OCI-LY1 (cell line): Measurements from ENCODE around the gene NDRG4.

Experiments
- H2AFZ ChIP-seq: fragments of 200-600 bp; sonication (generic), shearing (Covaris generic); 2 replicates; pipeline ENCODE4 v1.6.0; 2014; ENCODE audit warnings: antibody characterized with exemption, mild to moderate bottlenecking, low read length
- H3F3A ChIP-seq: fragments of 200-600 bp; sonication (generic), shearing (Covaris generic); 2 replicates; pipeline ENCODE4 v1.6.0; 2014; ENCODE audit warnings: mild to moderate bottlenecking, antibody characterized with exemption, low read length, moderate library complexity; ENCODE audit not compliant: insufficient read depth
- H3K27ac ChIP-seq: fragments of 200-600 bp; sonication (generic); 2 replicates; pipeline ENCODE4 v1.5.1; 2014; ENCODE audit warnings: low read length, mixed run types, mild to moderate bottlenecking, low read depth; ENCODE audit not compliant: poor library complexity, severe bottlenecking
- H3K27me3 ChIP-seq: fragments of 200-600 bp; sonication (generic); 2 replicates; pipeline ENCODE4 v1.6.0; 2014; ENCODE audit warnings: antibody characterized with exemption, mild to moderate bottlenecking, low read length, moderate library complexity; ENCODE audit not compliant: insufficient read depth
- H3K36me3 ChIP-seq: fragments of 200-600 bp; sonication (generic); 2 replicates; pipeline ENCODE4 v1.6.1; 2014; ENCODE audit warnings: mild to moderate bottlenecking, antibody characterized with exemption, low read length, moderate library complexity, mixed read lengths; ENCODE audit not compliant: insufficient read depth
- H3K4me1 ChIP-seq: fragments of 200-600 bp; sonication (generic); 2 replicates; pipeline ENCODE4 v1.5.1; 2014; ENCODE audit warnings: mild to moderate bottlenecking, low read length, moderate library complexity; ENCODE audit not compliant: insufficient read depth, severe bottlenecking
- H3K4me2 ChIP-seq: fragments of 200-600 bp; sonication (generic), shearing (Covaris generic); 2 replicates; pipeline ENCODE4 v1.6.1; 2014; ENCODE audit warnings: low read length
- H3K4me3 ChIP-seq: fragments of 200-600 bp; sonication (generic); 2 replicates; pipeline ENCODE4 v1.5.1; 2014; ENCODE audit warnings: low read length, low read depth, mild to moderate bottlenecking, mixed read lengths; ENCODE audit not compliant: poor library complexity, severe bottlenecking
- H3K79me2 ChIP-seq: fragments of 200-600 bp; shearing (Covaris generic); 2 replicates; pipeline ENCODE4 v1.6.1; 2016; ENCODE audit warnings: mixed run types, low read length, mixed read lengths; ENCODE audit not compliant: insufficient read depth
- H3K9ac ChIP-seq: fragments of 200-600 bp; sonication (generic), shearing (Covaris generic); 2 replicates; pipeline ENCODE4 v1.6.1; 2014; ENCODE audit warnings: mild to moderate bottlenecking, low read length, mixed read lengths
- H3K9me2 ChIP-seq: fragments of 200-600 bp; sonication (generic), shearing (Covaris generic); 2 replicates; pipeline ENCODE4 v1.6.1; 2014; ENCODE audit warnings: low read depth, mild to moderate bottlenecking, low read length, mixed read lengths
- H3K9me3 ChIP-seq: fragments of 200-600 bp; shearing (Covaris generic); 2 replicates; pipeline ENCODE4 v1.6.1; 2014; ENCODE audit warnings: low read length, mixed read lengths
- H4K20me1 ChIP-seq: fragments of 200-600 bp; sonication (generic), shearing (Covaris generic); 2 replicates; pipeline ENCODE4 v1.6.0; 2016; ENCODE audit warnings: mild to moderate bottlenecking, low read length; ENCODE audit not compliant: insufficient read depth
- CTCF ChIP-seq: fragments of 200-600 bp; sonication (generic), shearing (Covaris generic); IDR thresholded peaks from 2 replicates; pipeline ENCODE4 v1.5.1; 2017; ENCODE audit warnings: mild to moderate bottlenecking, antibody characterized with exemption, low read length, moderate library complexity, mixed read lengths
- EZH2 ChIP-seq: fragments of 200-600 bp; sonication (generic), shearing (Covaris generic); IDR thresholded peaks from 2 replicates; pipeline ENCODE4 v1.8.0; 2017; ENCODE audit warnings: borderline replicate concordance, mixed run types, mild to moderate bottlenecking, antibody characterized with exemption, low read length, moderate library complexity, mixed read lengths

NDRG4 gene

GRCh38 chr16:58530179-58530578 lies 30.2 kb downstream of the NDRG4 start:
- TF ChIP-seq CTCF (no peak), EZH2 (no peak)
- Histone ChIP-seq H4K20me1 (no peaks in the 10 kb centered on the region), H3K36me3 (peaks cover 97% of the 10 kb centered on the region)

GRCh38 chr16:58532414-58532813 lies 32.5 kb downstream of the NDRG4 start:
- Histone ChIP-seq H3K4me3 (no peak overlapping the region), H2AFZ (no peak overlapping the region), H3K9ac (no peak overlapping the region), H3K4me2 (no peak overlapping the region), H3K27me3 (no peaks in the 10 kb centered on the region), H3F3A (no peaks in the 10 kb centered on the region), H3K9me2 (no peaks in the 10 kb centered on the region), H3K4me1 (no peaks in the 10 kb centered on the region), H3K27ac (no peak overlapping the region), H4K20me1 (no peaks in the 10 kb centered on the region), H3K79me2 (no peaks in the 10 kb centered on the region), H3K9me3 (no peaks in the 10 kb centered on the region), H3K36me3 (peaks cover 99% of the 10 kb centered on the region)
- no peak for TF ChIP-seq EZH2
- TF ChIP-seq CTCF = no peak

More at GRCh38 chr16:58530179-58530578, 30.2 kb downstream of the NDRG4 start:
- Histone ChIP-seq H3K9me3 (no peaks in the 10 kb centered on the region), H2AFZ (no peak overlapping the region), H3K4me2 (no peak overlapping the region), H3K9ac (no peak overlapping the region), H3K4me1 (no peaks in the 10 kb centered on the region), H3K27me3 (no peaks in the 10 kb centered on the region), H3F3A (no peaks in the 10 kb centered on the region), H3K79me2 (no peaks in the 10 kb centered on the region), H3K27ac (no peak overlapping the region), H3K4me3 (no peak overlapping the region), H3K9me2 (no peaks in the 10 kb centered on the region)

- Histone ChIP-seq H3K79me2 (no peaks in the 10 kb centered on the region), H3K27ac (no peak overlapping the region), H3K27me3 (no peaks in the 10 kb centered on the region), H3K9me3 (no peaks in the 10 kb centered on the region), H4K20me1 (no peaks in the 10 kb centered on the region), H3F3A (no peaks in the 10 kb centered on the region), H3K9ac (no peak overlapping the region), H3K4me2 (no peak overlapping the region), H2AFZ (no peak overlapping the region), H3K4me1 (no peaks in the 10 kb centered on the region), H3K4me3 (no peak overlapping the region), H3K36me3 (peaks cover 99% of the 10 kb centered on the region), H3K9me2 (no peaks in the 10 kb centered on the region)
- no peak for TF ChIP-seq CTCF
Observed at GRCh38 chr16:58533751-58534470, 34.0 kb downstream of the NDRG4 start.
